DOHH2 (cell line): ENCODE results near the gene HADHA.

Experiments used
- H3F3A ChIP-seq: fragments of 200-600 bp; sonication (generic), shearing (Covaris generic); 2 replicates; pipeline ENCODE4 v1.6.0; 2016; ENCODE audit warnings: antibody characterized with exemption, mild to moderate bottlenecking; ENCODE audit not compliant: control insufficient read depth, insufficient read depth
- H3K27ac ChIP-seq: fragments of 200-600 bp; sonication (generic); 2 replicates; pipeline ENCODE4 v1.5.1; 2014; ENCODE audit warnings: low read depth, mild to moderate bottlenecking, low read length, moderate library complexity
- H3K27me3 ChIP-seq: fragments of 200-600 bp; sonication (generic); 2 replicates; pipeline ENCODE4 v1.6.1; 2014; ENCODE audit warnings: mild to moderate bottlenecking, low read length, mixed read lengths; ENCODE audit not compliant: control insufficient read depth
- H3K36me3 ChIP-seq: fragments of 200-600 bp; sonication (generic); 2 replicates; pipeline ENCODE4 v1.6.1; 2014; ENCODE audit warnings: mild to moderate bottlenecking, low read length, moderate library complexity, mixed read lengths; ENCODE audit not compliant: control insufficient read depth
- H3K4me1 ChIP-seq: fragments of 200-600 bp; sonication (generic); 2 replicates; pipeline ENCODE4 v1.6.1; 2014; ENCODE audit warnings: mild to moderate bottlenecking, low read length, mixed read lengths; ENCODE audit not compliant: control insufficient read depth
- H3K4me2 ChIP-seq: fragments of 200-600 bp; sonication (generic); 2 replicates; pipeline ENCODE4 v1.6.0; 2014; ENCODE audit warnings: mild to moderate bottlenecking, low read length, moderate library complexity
- H3K4me3 ChIP-seq: fragments of 200-600 bp; sonication (generic); 2 replicates; pipeline ENCODE4 v1.5.1; 2014; ENCODE audit warnings: mild to moderate bottlenecking, low read length, mixed read lengths
- H3K79me2 ChIP-seq: fragments of 200-600 bp; sonication (generic); 2 replicates; pipeline ENCODE4 v1.6.1; 2014; ENCODE audit warnings: mild to moderate bottlenecking, low read length, mixed read lengths; ENCODE audit not compliant: control insufficient read depth
- H3K9me2 ChIP-seq: fragments of 200-600 bp; sonication (generic); replicated peaks from 2 replicates; pipeline ENCODE4 v1.6.1; 2014; ENCODE audit warnings: mild to moderate bottlenecking, low read length, mixed read lengths; ENCODE audit not compliant: control insufficient read depth
- H3K9me3 ChIP-seq: fragments of 200-600 bp; sonication (generic); 2 replicates; pipeline ENCODE4 v1.6.1; 2014; ENCODE audit warnings: antibody characterized with exemption, low read length, mixed read lengths; ENCODE audit not compliant: control insufficient read depth, insufficient read depth
- H4K20me1 ChIP-seq: fragments of 200-600 bp; sonication (generic); 2 replicates; pipeline ENCODE4 v1.6.0; 2014; ENCODE audit warnings: low read depth, mild to moderate bottlenecking, antibody characterized with exemption, low read length, moderate library complexity; ENCODE audit not compliant: control insufficient read depth, insufficient read depth
- CTCF ChIP-seq: fragments of 200-600 bp; sonication (generic); IDR thresholded peaks from one replicate; pipeline ENCODE4 v1.5.1; 2014; ENCODE audit warnings: antibody characterized with exemption, mild to moderate bottlenecking, low read depth, low read length; ENCODE audit not compliant: poor library complexity, severe bottlenecking
- EZH2phosphoT487 ChIP-seq: fragments of 200-600 bp; sonication (generic); IDR thresholded peaks from 2 replicates; pipeline ENCODE4 v1.6.1; 2017; ENCODE audit warnings: borderline replicate concordance, mild to moderate bottlenecking, antibody characterized with exemption, low read length, moderate library complexity, mixed read lengths

Gene HADHA

GRCh38 chr2:26245231-26245732, 850 bp upstream of the HADHA start:
- H3K79me2 ChIP-seq: peaks cover 99% of the 10 kb centered on the region
- H3K27ac ChIP-seq: peak overlapping the region; percentile 62
- no peaks in the 10 kb centered on the region; the same call in 1 of the 2 replicates for H4K20me1 ChIP-seq
- no peaks in the 10 kb centered on the region; the same call in 1 of the 2 replicates for H3F3A ChIP-seq
- H3K27me3 ChIP-seq: no peaks in the 10 kb centered on the region
- H3K36me3 ChIP-seq: peaks cover 9% of the 10 kb centered on the region; the same call in 1 of the 2 replicates
- no peaks in the 10 kb centered on the region for H3K9me3 ChIP-seq
- H3K4me1 ChIP-seq: peaks cover 44% of the 10 kb centered on the region
- no peaks in the 10 kb centered on the region for H3K9me2 ChIP-seq
- TF ChIP-seq EZH2phosphoT487 (no peak), CTCF (no peak)
- peak overlapping the region; percentile 92 for H3K4me3 ChIP-seq
- peak overlapping the region; percentile 88 for H3K4me2 ChIP-seq

GRCh38 chr2:26243470-26244308, 743 bp downstream of the HADHA start:
- TF ChIP-seq EZH2phosphoT487 (no peak), CTCF (no peak)
- H3K79me2 ChIP-seq: peaks cover 96% of the 10 kb centered on the region

GRCh38 chr2:26241928-26242436, 2.5 kb downstream of the HADHA start:
- Histone ChIP-seq H3K36me3 (peaks cover 35% of the 10 kb centered on the region), H4K20me1 (no peaks in the 10 kb centered on the region; the same call in 1 of the 2 replicates), H3K4me3 (peak overlapping the region; percentile 92), H3K9me2 (no peaks in the 10 kb centered on the region), H3K27me3 (no peaks in the 10 kb centered on the region), H3K27ac (no peak overlapping the region), H3K4me2 (peak overlapping the region; percentile 88), H3K9me3 (no peaks in the 10 kb centered on the region), H3F3A (no peaks in the 10 kb centered on the region; the same call in 1 of the 2 replicates), H3K4me1 (peaks cover 43% of the 10 kb centered on the region), H3K79me2 (peaks cover 81% of the 10 kb centered on the region)
- no peak for TF ChIP-seq CTCF

More at GRCh38 chr2:26243470-26244308, 743 bp downstream of the HADHA start:
- no peaks in the 10 kb centered on the region for H3K27me3 ChIP-seq
- H3F3A ChIP-seq: no peaks in the 10 kb centered on the region; the same call in 1 of the 2 replicates
- H3K9me2 ChIP-seq: no peaks in the 10 kb centered on the region
- peak overlapping the region; percentile 92 for H3K4me3 ChIP-seq
- H3K4me1 ChIP-seq: peaks cover 44% of the 10 kb centered on the region
- no peaks in the 10 kb centered on the region for H3K9me3 ChIP-seq
- peak overlapping the region; percentile 88 for H3K4me2 ChIP-seq
- H4K20me1 ChIP-seq: no peaks in the 10 kb centered on the region; the same call in 1 of the 2 replicates
- peaks cover 23% of the 10 kb centered on the region for H3K36me3 ChIP-seq
- peak overlapping the region; percentile 62 for H3K27ac ChIP-seq
